Measurements from ENCODE around the gene INO80B.

GRCh38 chr2:74427551-74427950, 27.3 kb upstream of the INO80B start:
- no peak for TF ChIP-seq CTCF (IDR thresholded peaks at IDR 0.05; ENCODE audit: low read depth, low read length, poor library complexity, severe bottlenecking)
- no peak for TF ChIP-seq EZH2phosphoT487 (IDR thresholded peaks at IDR 0.05; ENCODE audit: borderline replicate concordance, low read length)
